K562 (cell line): ENCODE measurements around the gene KIRREL1. TPM values are rescaled to one million over a fixed set of nuclear protein-coding genes. Genes with fewer than 3 reads are reported as not detected.

ENCODE experiments used
- ATAC-seq: fragments of 200-7000 bp; cut with Tn5 transposase; 3 replicates; pipeline ENCODE4 v1.9.1; 2020; ENCODE audit warnings: moderate library complexity
- BruUV-seq: library from RNA; stranded (reverse); fragments of 400-500 nt; replicated peaks from 2 replicates; lab custom pipeline; 2021; lab: Mats Ljungman, UMichigan
- CTCF ChIA-PET: fragments of 300-600 bp; formaldehyde crosslinking; extraction: SDS; loops from one replicate; lab custom pipeline; 2021; ENCODE audit warnings: low intra/inter-chr PET ratio; lab: Yijun Ruan, JAX
- POLR2A ChIA-PET: fragments of 300-600, 350-650 bp; sonication (Branson Sonifier 250); formaldehyde crosslinking; extraction: SDS; loops from one replicate; lab custom pipeline; 2021; ENCODE audit warnings: antibody characterized with exemption, inconsistent platforms; lab: Yijun Ruan, JAX
- DNase-seq, 4 experiments: peaks; one replicate each; pipeline versions ENCODE4 v3.0.0 to v3.0.0-alpha.2; 2011 to 2018; ENCODE audit warnings: low spot score in 3 of 4, mixed read lengths in 3 of 4; ENCODE audit errors: extremely low read depth in 1 of 4
- FAIRE-seq: peaks from 2 replicates; lab custom pipeline; 2011; peaks lifted over from hg19 to GRCh38; lab: Jason Lieb, UNC
- H2AFZ ChIP-seq: 2 replicates; pipeline ENCODE4 v1.6.0; 2011; ENCODE audit warnings: low read depth, low read length, control low read depth, inconsistent platforms
- H3K27ac ChIP-seq: fragments of 200-600 bp; 3 replicates; pipeline ENCODE4 v1.8.0; 2011; ENCODE audit warnings: low read depth, mild to moderate bottlenecking, control low read depth, inconsistent platforms, low read length, moderate library complexity, mixed read lengths; ENCODE audit errors: extremely low read depth
- H3K27me3 ChIP-seq, 2 experiments: fragments of 300-600 bp in 1 of 2; 2 replicates in 1 of 2; 3 replicates in 1 of 2; pipeline versions ENCODE4 v1.6.0 to v1.8.0; 2011; ENCODE audit warnings: inconsistent platforms in 2 of 2, low read length in 2 of 2, mild to moderate bottlenecking in 1 of 2, mixed read lengths in 1 of 2, moderate library complexity in 1 of 2; ENCODE audit not compliant: control insufficient read depth in 2 of 2, insufficient read depth in 2 of 2
- H3K36me3 ChIP-seq: fragments of 300-600 bp; 3 replicates; pipeline ENCODE4 v1.8.0; 2011; ENCODE audit warnings: mild to moderate bottlenecking, low read length, inconsistent platforms; ENCODE audit not compliant: control insufficient read depth, insufficient read depth
- H3K4me1 ChIP-seq, 2 experiments: fragments of 200-600 bp in 1 of 2; replicated peaks in 1 of 2; 2 replicates in 1 of 2; 3 replicates in 1 of 2; pipeline versions ENCODE4 v1.5.1 to v1.8.0; 2011; ENCODE audit warnings: inconsistent platforms in 2 of 2, low read length in 2 of 2, mild to moderate bottlenecking in 1 of 2, mixed read lengths in 1 of 2, moderate library complexity in 1 of 2; ENCODE audit not compliant: control insufficient read depth in 2 of 2, insufficient read depth in 2 of 2
- H3K4me2 ChIP-seq: 2 replicates; pipeline ENCODE4 v1.6.1; 2011; ENCODE audit warnings: low read length, control low read depth, inconsistent platforms, mixed read lengths; ENCODE audit not compliant: insufficient read depth
- H3K4me3 ChIP-seq: fragments of 200-600 bp; sonication (generic), shearing (Covaris generic); 2 replicates; pipeline ENCODE4 v1.5.1; 2016; ENCODE audit warnings: control low read depth, inconsistent platforms
- H3K79me2 ChIP-seq: fragments of 200-600 bp; 3 replicates; pipeline ENCODE4 v1.8.0; 2011; ENCODE audit warnings: low read length, inconsistent platforms; ENCODE audit not compliant: control insufficient read depth, insufficient read depth
- H3K9ac ChIP-seq, 2 experiments: 2 replicates each; pipeline versions ENCODE4 v1.6.0 to v1.6.1; 2011; ENCODE audit warnings: low read depth in 2 of 2, low read length in 2 of 2, control low read depth in 1 of 2, inconsistent platforms in 1 of 2, mild to moderate bottlenecking in 1 of 2, mixed read lengths in 1 of 2; ENCODE audit not compliant: insufficient read depth in 1 of 2
- H3K9me1 ChIP-seq: one replicate; pipeline ENCODE4 v1.6.0; 2011; ENCODE audit warnings: inconsistent platforms, mild to moderate bottlenecking, low read length, moderate library complexity; ENCODE audit not compliant: control insufficient read depth, insufficient read depth
- H3K9me3 ChIP-seq: replicated peaks from 2 replicates; pipeline ENCODE4 v1.5.1; 2011; ENCODE audit warnings: low read depth, low read length, inconsistent platforms; ENCODE audit not compliant: control insufficient read depth, insufficient read depth
- H4K20me1 ChIP-seq: replicated peaks from 2 replicates; pipeline ENCODE4 v1.6.1; 2011; ENCODE audit warnings: low read length, inconsistent platforms, mixed read lengths; ENCODE audit not compliant: control insufficient read depth, insufficient read depth
- CREB1 ChIP-seq, 2 experiments: sonication (generic) in 1 of 2; formaldehyde crosslinking in 1 of 2; IDR thresholded peaks; 2 replicates each; pipeline versions ENCODE4 v1.6.1 to v1.8.0; 2012 to 2022; ENCODE audit warnings: inconsistent platforms in 1 of 2, mild to moderate bottlenecking in 1 of 2, missing genetic modification reagents in 1 of 2, moderate library complexity in 1 of 2
- ELF1 ChIP-seq: fragments of 200-800 bp; sonication (Bioruptor generic); IDR thresholded peaks from 2 replicates; pipeline ENCODE4 v1.6.1; 2016; ENCODE audit warnings: missing genetic modification characterization, missing compliant biosample characterization
- ELF4 ChIP-seq: fragments of 450-650 bp; formaldehyde crosslinking; IDR thresholded peaks from 2 replicates; pipeline ENCODE4 v1.4.0; 2022; ENCODE audit warnings: missing genetic modification characterization
- EP400 ChIP-seq: fragments of 450-650 bp; IDR thresholded peaks from 2 replicates; pipeline ENCODE4 v1.6.1; 2017; ENCODE audit warnings: antibody characterized with exemption, mild to moderate bottlenecking, moderate library complexity
- KDM2B ChIP-seq: fragments of 250-450 bp; sonication (Bioruptor Pico); IDR thresholded peaks from 2 replicates; pipeline ENCODE4 v1.8.0; 2021; ENCODE audit warnings: mild to moderate bottlenecking, moderate library complexity
- MTA3 ChIP-seq: fragments of 450-650 bp; formaldehyde crosslinking; IDR thresholded peaks from 2 replicates; pipeline ENCODE4 v1.6.1; 2017; ENCODE audit warnings: mild to moderate bottlenecking, borderline replicate concordance
- NUFIP1 ChIP-seq: fragments of 450-650 bp; IDR thresholded peaks from 2 replicates; pipeline ENCODE4 v1.6.1; 2018; ENCODE audit not compliant: partially characterized antibody
- PHB2 ChIP-seq: fragments of 450-650 bp; IDR thresholded peaks from 2 replicates; pipeline ENCODE4 v1.6.1; 2017; ENCODE audit warnings: low read depth
- SETDB1 ChIP-seq: IDR thresholded peaks from one replicate; pipeline ENCODE4 v1.6.1; 2012; ENCODE audit warnings: low read length, control low read depth, inconsistent platforms
- ZKSCAN1 ChIP-seq: fragments of 150-350 bp; IDR thresholded peaks from 2 replicates; pipeline ENCODE4 v1.6.1; 2016; ENCODE audit warnings: low read depth, low read length
- ZNF436 ChIP-seq: fragments of 250-450, 450-650 bp; sonication (Bioruptor Pico); formaldehyde crosslinking; IDR thresholded peaks from 2 replicates; pipeline ENCODE4 v1.7.0; 2020; ENCODE audit warnings: mild to moderate bottlenecking
- WGBS: fragments of 100-300 bp; shearing (Covaris generic); methylation state at CpG from one replicate; pipeline ENCODE4 v1.1.6; 2016; ENCODE audit warnings: low coverage, mixed read lengths; ENCODE audit not compliant: insufficient coverage; ENCODE audit errors: missing lambda C conversion rate; 5-methylcytosine and 5-hydroxymethylcytosine counted together
- in situ Hi-C: fragments of 300-500 bp; cut with MboI; formaldehyde crosslinking; loops from 4 replicates; pipeline ENCODE4 v1.15.0; 2018; ENCODE audit warnings: inconsistent platforms, mixed read lengths
- intact Hi-C: fragments of 100-400 bp; cut with micrococcal nuclease; formaldehyde crosslinking; loops from 2 replicates; pipeline ENCODE4 v1.14.2; 2022
- polyA plus RNA-seq, 8 experiments: library from polyadenylated mRNA; depleted of rRNA in 4 of 8; stranded (reverse) in 5 of 8; unstranded in 3 of 8; fragments of >200 nt; fragmentation: Nextera tagmentation in 2 of 8; fragmentation: Illumina TruSeq in 1 of 8; extraction: Ambion mirVana in 2 of 8; extraction: Trizol in 1 of 8; gene quantifications; 2 replicates each; pipeline versions ENCODE4 v1.2.1 to v1.2.3, GENCODE V29; 2011 to 2014; ENCODE audit warnings: inconsistent platforms in 1 of 8, missing spikeins in 1 of 8
- total RNA-seq, 7 experiments: library from RNA; depleted of rRNA in 6 of 7; stranded (reverse); fragments of >200 nt in 6 of 7; fragmentation: Illumina TruSeq in 2 of 7; extraction: Trizol in 2 of 7; gene quantifications; 2 replicates each; pipeline versions ENCODE4 v1.2.1 to v1.2.3, GENCODE V29; 2011 to 2021; ENCODE audit warnings: low replicate concordance in 1 of 7
- TF ChIP-seq, protein P1 (sequence below): fragments of 450-650 bp; IDR thresholded peaks from 2 replicates; pipeline ENCODE4 v1.6.1; 2017; ENCODE audit warnings: mild to moderate bottlenecking, moderate library complexity
- TF ChIP-seq, protein P2 (sequence below): sonication (generic); formaldehyde crosslinking; IDR thresholded peaks from 2 replicates; pipeline ENCODE4 v1.8.0; 2023; ENCODE audit warnings: mild to moderate bottlenecking, missing genetic modification reagents
- TF ChIP-seq, protein P3 (sequence below): fragments of 450-650 bp; IDR thresholded peaks from 2 replicates; pipeline ENCODE4 v1.6.1; 2016; ENCODE audit warnings: antibody characterized with exemption

KIRREL1 gene
- total and polyA plus RNA-seq, 9 of the 15 experiments (the other 6 are each of a cell fraction or from before 2014, with no cell fraction given): under 0.01 to 0.22 (median 0.03) TPM; not detected in 3

DNA sequence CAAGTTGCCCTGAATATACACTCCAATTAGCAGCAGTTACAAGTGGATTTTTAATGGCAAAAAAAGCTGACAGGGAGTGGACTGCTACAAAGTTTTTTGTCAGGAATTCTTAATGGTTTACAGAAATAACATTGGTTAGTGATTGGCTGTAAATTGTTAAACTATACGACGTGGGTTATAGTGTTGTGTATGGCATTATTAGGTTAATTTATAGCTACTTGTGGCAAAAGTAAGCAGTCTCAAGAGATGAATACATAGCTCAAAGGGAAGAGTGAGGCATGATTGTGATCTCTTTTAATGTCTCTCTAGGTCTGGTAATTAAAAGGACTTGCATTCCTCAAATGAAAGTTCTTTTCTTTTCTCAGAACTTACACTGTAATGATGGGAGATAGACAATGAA is 111.4 kb downstream of the KIRREL1 start (continued):
- TF ChIP-seq, protein P1, sequence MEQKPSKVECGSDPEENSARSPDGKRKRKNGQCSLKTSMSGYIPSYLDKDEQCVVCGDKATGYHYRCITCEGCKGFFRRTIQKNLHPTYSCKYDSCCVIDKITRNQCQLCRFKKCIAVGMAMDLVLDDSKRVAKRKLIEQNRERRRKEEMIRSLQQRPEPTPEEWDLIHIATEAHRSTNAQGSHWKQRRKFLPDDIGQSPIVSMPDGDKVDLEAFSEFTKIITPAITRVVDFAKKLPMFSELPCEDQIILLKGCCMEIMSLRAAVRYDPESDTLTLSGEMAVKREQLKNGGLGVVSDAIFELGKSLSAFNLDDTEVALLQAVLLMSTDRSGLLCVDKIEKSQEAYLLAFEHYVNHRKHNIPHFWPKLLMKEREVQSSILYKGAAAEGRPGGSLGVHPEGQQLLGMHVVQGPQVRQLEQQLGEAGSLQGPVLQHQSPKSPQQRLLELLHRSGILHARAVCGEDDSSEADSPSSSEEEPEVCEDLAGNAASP: no peak
- no peak for TF ChIP-seq KDM2B (CRISPR knock-in tag)
- TF ChIP-seq MTA3: no peak
- TF ChIP-seq, protein P2, sequence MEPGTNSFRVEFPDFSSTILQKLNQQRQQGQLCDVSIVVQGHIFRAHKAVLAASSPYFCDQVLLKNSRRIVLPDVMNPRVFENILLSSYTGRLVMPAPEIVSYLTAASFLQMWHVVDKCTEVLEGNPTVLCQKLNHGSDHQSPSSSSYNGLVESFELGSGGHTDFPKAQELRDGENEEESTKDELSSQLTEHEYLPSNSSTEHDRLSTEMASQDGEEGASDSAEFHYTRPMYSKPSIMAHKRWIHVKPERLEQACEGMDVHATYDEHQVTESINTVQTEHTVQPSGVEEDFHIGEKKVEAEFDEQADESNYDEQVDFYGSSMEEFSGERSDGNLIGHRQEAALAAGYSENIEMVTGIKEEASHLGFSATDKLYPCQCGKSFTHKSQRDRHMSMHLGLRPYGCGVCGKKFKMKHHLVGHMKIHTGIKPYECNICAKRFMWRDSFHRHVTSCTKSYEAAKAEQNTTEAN (CRISPR knock-in tag): no peak
- TF ChIP-seq NUFIP1: no peak
- no peak for TF ChIP-seq EP400

DNA sequence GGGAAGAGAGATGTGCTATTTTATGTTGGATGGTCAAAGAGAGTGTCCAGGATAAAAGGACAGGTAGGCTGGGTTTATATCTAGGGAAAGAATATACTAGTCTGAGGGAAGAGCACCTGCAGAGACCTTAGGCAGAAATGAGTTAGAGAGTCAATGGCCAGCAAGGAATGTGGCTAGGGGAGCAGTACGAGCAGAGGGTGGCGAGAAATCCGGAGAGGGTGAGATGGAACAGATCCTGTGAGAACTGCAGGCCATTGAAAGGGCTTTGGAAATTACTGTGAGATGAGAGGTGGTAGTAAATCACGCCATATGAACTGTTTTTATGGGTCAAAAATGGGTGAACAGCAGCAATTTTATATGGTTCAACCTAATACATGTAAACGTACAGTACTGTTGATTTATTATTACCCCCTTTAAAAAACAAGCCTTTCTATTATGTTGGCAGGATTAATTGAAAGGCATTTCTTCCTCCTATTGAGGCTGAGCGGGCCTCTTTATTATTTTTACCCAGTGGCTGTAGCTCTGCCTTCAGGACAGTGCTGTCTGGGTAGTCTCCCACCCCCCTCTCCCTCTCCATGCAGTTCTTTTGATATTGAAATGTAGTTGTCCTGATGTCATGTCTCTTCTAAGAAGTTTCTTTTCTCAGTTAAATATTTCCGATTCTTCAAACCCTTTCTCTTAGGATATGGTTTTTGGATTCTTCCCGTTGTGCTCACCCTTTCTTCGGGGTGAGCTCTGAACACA is 112.1 kb downstream of the KIRREL1 start:
- 3% methylated on average over 9 of the region's 9 CpGs for WGBS
- Histone ChIP-seq H3K4me3 (no peak overlapping the region), H2AFZ (no peak overlapping the region), H3K27ac (no peak overlapping the region), H3K36me3 (no peaks in the 10 kb centered on the region), H3K4me1 (peaks cover 0 to 4% of the 10 kb centered on the region in 2 experiments; a peak in 1 of 5 replicates), H3K4me2 (no peak overlapping the region), H3K27me3 (no peaks in the 10 kb centered on the region; a peak in 1 of 5 replicates), H3K9ac (no peak overlapping the region), H4K20me1 (no peaks in the 10 kb centered on the region), H3K79me2 (no peaks in the 10 kb centered on the region), H3K9me1 (no peaks in the 10 kb centered on the region), H3K9me3 (no peaks in the 10 kb centered on the region)
- POLR2A ChIA-PET: interaction anchor here (0.8 to 1.1 kb wide), 2 partner anchors 8 to 19 kb away, joined by 3 read pairs; no protein-coding TSS in a partner anchor
- BruUV-seq: no TSS peak
- intact Hi-C loops (no loop called here), in situ Hi-C loops (no loop called here)
- FAIRE-seq (no peak), ATAC-seq (no peak), DNase-seq (no peak)
- CTCF ChIA-PET: no interaction called here
- TF ChIP-seq ELF4 (CRISPR knock-in tag) (no peak), PHB2 (no peak), ZKSCAN1 (no peak), ELF1 (tag) (no peak), ZNF436 (CRISPR knock-in tag) (no peak), SETDB1 (no peak), CREB1 (IDR thresholded peaks at IDR 0.05) (no peak), CREB1 (CRISPR knock-in tag; IDR thresholded peaks at IDR 0.05) (no peak)
- TF ChIP-seq, protein P3, sequence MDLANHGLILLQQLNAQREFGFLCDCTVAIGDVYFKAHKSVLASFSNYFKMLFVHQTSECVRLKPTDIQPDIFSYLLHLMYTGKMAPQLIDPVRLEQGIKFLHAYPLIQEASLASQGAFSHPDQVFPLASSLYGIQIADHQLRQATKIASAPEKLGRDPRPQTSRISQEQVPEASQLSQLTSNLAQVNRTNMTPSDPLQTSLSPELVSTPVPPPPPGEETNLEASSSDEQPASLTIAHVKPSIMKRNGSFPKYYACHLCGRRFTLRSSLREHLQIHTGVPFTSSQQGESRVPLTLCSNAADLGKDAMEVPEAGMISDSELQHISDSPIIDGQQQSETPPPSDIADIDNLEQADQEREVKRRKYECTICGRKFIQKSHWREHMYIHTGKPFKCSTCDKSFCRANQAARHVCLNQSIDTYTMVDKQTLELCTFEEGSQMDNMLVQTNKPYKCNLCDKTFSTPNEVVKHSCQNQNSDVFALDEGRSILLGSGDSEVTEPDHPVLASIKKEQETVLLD: no peak
